ENCODE data around the gene CHCHD2.
"Not testable (repeated sequence)": the region's sequence is repeated elsewhere in the genome, so short reads cannot be mapped to it uniquely, and the experiment has no call there.

The CHCHD2 gene

GRCh38 chr7:56081626-56082340 is 24.5 kb downstream of the CHCHD2 start:
- no peak overlapping the region for H3K27ac ChIP-seq (ENCODE audit: low read depth, low read length)

GRCh38 chr7:56080726-56081435 is 25.4 kb downstream of the CHCHD2 start:
- not testable (repeated sequence) for H3K4me1 ChIP-seq (ENCODE audit: insufficient read depth, low read length); H3K4me3 ChIP-seq (ENCODE audit: low read length); H3K27ac ChIP-seq (ENCODE audit: low read depth, low read length); H3K9ac ChIP-seq (ENCODE audit: low read depth, low read length); H3K9me3 ChIP-seq (ENCODE audit: insufficient read depth, low read depth, low read length); H3K27me3 ChIP-seq (ENCODE audit: insufficient read depth, low read length)
- 95% methylated on average over 28 of the region's 28 CpGs for WGBS
- peaks cover 35% of the 10 kb centered on the region for H3K36me3 ChIP-seq (ENCODE audit: insufficient read depth, low read length)

More at GRCh38 chr7:56081626-56082340, 24.5 kb downstream of the CHCHD2 start:
- no peaks in the 10 kb centered on the region for H3K4me1 ChIP-seq (ENCODE audit: insufficient read depth, low read length)
- 97% methylated on average over 29 of the region's 29 CpGs for WGBS
- H3K36me3 ChIP-seq (ENCODE audit: insufficient read depth, low read length): peaks cover 31% of the 10 kb centered on the region
- no peak overlapping the region for H3K9ac ChIP-seq (ENCODE audit: low read depth, low read length)
- H3K4me3 ChIP-seq (ENCODE audit: low read length): no peak overlapping the region
- H3K27me3 ChIP-seq (ENCODE audit: insufficient read depth, low read length): no peaks in the 10 kb centered on the region
- H3K9me3 ChIP-seq (ENCODE audit: insufficient read depth, low read depth, low read length): no peaks in the 10 kb centered on the region

GRCh38 chr7:56079450-56080185 is 26.7 kb downstream of the CHCHD2 start:
- no peak overlapping the region for H3K27ac ChIP-seq (ENCODE audit: low read depth, low read length)
- 90% methylated on average over 11 of the region's 12 CpGs for WGBS
- peaks cover 35% of the 10 kb centered on the region for H3K36me3 ChIP-seq (ENCODE audit: insufficient read depth, low read length)
- no peaks in the 10 kb centered on the region for H3K27me3 ChIP-seq (ENCODE audit: insufficient read depth, low read length)
- H3K4me3 ChIP-seq (ENCODE audit: low read length): no peak overlapping the region
- H3K9me3 ChIP-seq (ENCODE audit: insufficient read depth, low read depth, low read length): no peaks in the 10 kb centered on the region
- H3K4me1 ChIP-seq (ENCODE audit: insufficient read depth, low read length): no peaks in the 10 kb centered on the region
- no peak overlapping the region for H3K9ac ChIP-seq (ENCODE audit: low read depth, low read length)

GRCh38 chr7:56078196-56078595 is 28.1 kb downstream of the CHCHD2 start:
- no peak overlapping the region for H3K9ac ChIP-seq (ENCODE audit: low read depth, low read length)
- no peak overlapping the region for H3K27ac ChIP-seq (ENCODE audit: low read depth, low read length)
- no peaks in the 10 kb centered on the region for H3K9me3 ChIP-seq (ENCODE audit: insufficient read depth, low read depth, low read length)
- peaks cover 35% of the 10 kb centered on the region for H3K36me3 ChIP-seq (ENCODE audit: insufficient read depth, low read length)
- WGBS: 94% methylated on average over 16 of the region's 16 CpGs
- no peaks in the 10 kb centered on the region for H3K27me3 ChIP-seq (ENCODE audit: insufficient read depth, low read length)
- no peak overlapping the region for H3K4me3 ChIP-seq (ENCODE audit: low read length)
- H3K4me1 ChIP-seq (ENCODE audit: insufficient read depth, low read length): no peaks in the 10 kb centered on the region

GRCh38 chr7:56077681-56078080 is 28.6 kb downstream of the CHCHD2 start:
- no peak overlapping the region for H3K4me3 ChIP-seq (ENCODE audit: low read length)
- no peak overlapping the region for H3K9ac ChIP-seq (ENCODE audit: low read depth, low read length)
- no peaks in the 10 kb centered on the region for H3K9me3 ChIP-seq (ENCODE audit: insufficient read depth, low read depth, low read length)
- no peaks in the 10 kb centered on the region for H3K4me1 ChIP-seq (ENCODE audit: insufficient read depth, low read length)
- 100% methylated on average over 1 of the region's 3 CpGs for whole genome bisulfite sequencing
- no peak overlapping the region for H3K27ac ChIP-seq (ENCODE audit: low read depth, low read length)
- H3K27me3 ChIP-seq (ENCODE audit: insufficient read depth, low read length): no peaks in the 10 kb centered on the region
- peaks cover 40% of the 10 kb centered on the region for H3K36me3 ChIP-seq (ENCODE audit: insufficient read depth, low read length)

GRCh38 chr7:56074371-56074791 is 31.9 kb downstream of the CHCHD2 start:
- H3K9me3 ChIP-seq (ENCODE audit: insufficient read depth, low read depth, low read length): no peaks in the 10 kb centered on the region
- H3K36me3 ChIP-seq (ENCODE audit: insufficient read depth, low read length): peaks cover 50% of the 10 kb centered on the region
- no peak overlapping the region for H3K4me3 ChIP-seq (ENCODE audit: low read length)
- H3K27me3 ChIP-seq (ENCODE audit: insufficient read depth, low read length): no peaks in the 10 kb centered on the region
- 32% methylated on average over 18 of the region's 19 CpGs for WGBS
- no peak overlapping the region for H3K9ac ChIP-seq (ENCODE audit: low read depth, low read length)
- H3K27ac ChIP-seq (ENCODE audit: low read depth, low read length): peak overlapping the region; percentile 8; the same call in 1 of the 2 replicates
- no peaks in the 10 kb centered on the region for H3K4me1 ChIP-seq (ENCODE audit: insufficient read depth, low read length)

- H3K36me3 ChIP-seq (ENCODE audit: insufficient read depth, low read length): peaks cover 63% of the 10 kb centered on the region
- WGBS: 97% methylated on average over 13 of the region's 13 CpGs
- H3K27ac ChIP-seq (ENCODE audit: low read depth, low read length); H3K27me3 ChIP-seq (ENCODE audit: insufficient read depth, low read length); H3K9me3 ChIP-seq (ENCODE audit: insufficient read depth, low read depth, low read length); H3K4me1 ChIP-seq (ENCODE audit: insufficient read depth, low read length); H3K9ac ChIP-seq (ENCODE audit: low read depth, low read length); H3K4me3 ChIP-seq (ENCODE audit: low read length): not testable (repeated sequence)
Observed at GRCh38 chr7:56066376-56066775, 39.9 kb downstream of the CHCHD2 start.

- Histone ChIP-seq H3K4me3 (ENCODE audit: low read length) (peak within 1 kb of the TSS; percentile 70), H3K27ac (ENCODE audit: low read depth, low read length) (peak within 1 kb of the TSS; percentile 89), H3K27me3 (ENCODE audit: insufficient read depth, low read length) (no peaks in the 10 kb centered on the region), H3K4me1 (ENCODE audit: insufficient read depth, low read length) (0 out of 2 replicates have a peak, but pooled peaks cover 5% of the 10 kb centered on the region), H3K36me3 (ENCODE audit: insufficient read depth, low read length) (peaks cover 65% of the 10 kb centered on the region), H3K9me3 (ENCODE audit: insufficient read depth, low read depth, low read length) (no peaks in the 10 kb centered on the region), H3K9ac (ENCODE audit: low read depth, low read length) (peak within 1 kb of the TSS; percentile 80)
- WGBS: 1% methylated on average over 49 of the region's 49 CpGs
Observed at GRCh38 chr7:56063882-56064625, 42.2 kb downstream of the CHCHD2 start, which contains the start of gene SUMF2. Gene SUMF2, plus strand, starts transcription at chr7:56064286. Its CDS starts 26 bp downstream, at chr7:56064312.

- Histone ChIP-seq H3K36me3 (ENCODE audit: insufficient read depth, low read length) (peaks cover 65% of the 10 kb centered on the region), H3K9me3 (ENCODE audit: insufficient read depth, low read depth, low read length) (no peaks in the 10 kb centered on the region), H3K27me3 (ENCODE audit: insufficient read depth, low read length) (no peaks in the 10 kb centered on the region), H3K4me1 (ENCODE audit: insufficient read depth, low read length) (0 out of 2 replicates have a peak, but pooled peaks cover 5% of the 10 kb centered on the region), H3K9ac (ENCODE audit: low read depth, low read length) (no peak overlapping the region), H3K27ac (ENCODE audit: low read depth, low read length) (peak overlapping the region; percentile 89), H3K4me3 (ENCODE audit: low read length) (peak overlapping the region; percentile 70)
- 89% methylated on average over 7 of the region's 7 CpGs for WGBS
Observed at GRCh38 chr7:56063500-56063881, 42.8 kb downstream of the CHCHD2 start.

- H3K36me3 ChIP-seq (ENCODE audit: insufficient read depth, low read length): peaks cover 73% of the 10 kb centered on the region
- H3K27ac ChIP-seq (ENCODE audit: low read depth, low read length): no peak overlapping the region
- H3K9ac ChIP-seq (ENCODE audit: low read depth, low read length): no peak overlapping the region
Observed at GRCh38 chr7:56062382-56062781, 43.9 kb downstream of the CHCHD2 start.

More at GRCh38 chr7:56062382-56062781, 43.9 kb downstream of the CHCHD2 start:
- Histone ChIP-seq H3K9me3 (ENCODE audit: insufficient read depth, low read depth, low read length) (no peaks in the 10 kb centered on the region), H3K4me3 (ENCODE audit: low read length) (no peak overlapping the region), H3K4me1 (ENCODE audit: insufficient read depth, low read length) (0 out of 2 replicates have a peak, but pooled peaks cover 5% of the 10 kb centered on the region), H3K27me3 (ENCODE audit: insufficient read depth, low read length) (no peaks in the 10 kb centered on the region)
- 90% methylated on average over 2 of the region's 2 CpGs for WGBS

All from HUES64 (cell line).